ENCODE data around the gene LCN1.
"Not testable (repeated sequence)": the region's sequence is repeated elsewhere in the genome, so short reads cannot be mapped to it uniquely, and the experiment has no call there.

The LCN1 gene

DNA sequence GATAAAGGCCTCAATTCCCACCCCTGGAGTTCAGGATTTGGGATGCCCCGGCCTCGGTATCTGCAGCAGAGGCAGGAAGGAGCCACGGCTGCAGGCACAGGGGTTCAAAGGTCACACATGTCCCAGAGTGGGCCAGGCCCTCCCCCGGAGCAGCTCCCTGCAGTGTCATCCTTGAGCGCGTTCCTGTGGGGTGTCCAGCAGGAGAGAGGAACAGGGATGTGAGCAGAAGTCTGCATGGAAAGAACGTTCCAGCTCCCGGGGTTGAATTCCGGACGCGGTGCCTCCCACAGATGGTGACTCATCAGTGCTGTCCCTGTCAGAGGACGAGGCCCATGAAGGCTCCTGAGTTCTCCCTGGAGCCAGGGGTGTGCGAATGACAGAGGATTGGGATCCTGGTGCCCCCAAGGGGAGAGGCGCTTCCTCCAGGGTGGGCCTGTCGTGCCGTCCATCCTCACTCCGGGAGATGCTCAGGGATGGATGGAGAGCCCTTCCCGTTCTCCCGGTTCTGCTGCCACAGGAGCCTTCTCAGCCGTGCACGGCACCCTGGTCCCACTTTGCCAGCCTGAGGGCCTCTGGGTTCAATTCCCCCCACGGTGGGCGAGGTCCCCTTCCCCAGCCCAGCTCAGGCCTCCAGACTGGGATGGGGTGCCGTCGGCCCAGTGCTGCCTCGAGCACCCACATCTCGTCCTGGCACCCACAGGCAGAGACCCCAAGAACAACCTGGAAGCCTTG is 3.1 kb downstream of the LCN1 start:
- no peak for DNase-seq

DNA sequence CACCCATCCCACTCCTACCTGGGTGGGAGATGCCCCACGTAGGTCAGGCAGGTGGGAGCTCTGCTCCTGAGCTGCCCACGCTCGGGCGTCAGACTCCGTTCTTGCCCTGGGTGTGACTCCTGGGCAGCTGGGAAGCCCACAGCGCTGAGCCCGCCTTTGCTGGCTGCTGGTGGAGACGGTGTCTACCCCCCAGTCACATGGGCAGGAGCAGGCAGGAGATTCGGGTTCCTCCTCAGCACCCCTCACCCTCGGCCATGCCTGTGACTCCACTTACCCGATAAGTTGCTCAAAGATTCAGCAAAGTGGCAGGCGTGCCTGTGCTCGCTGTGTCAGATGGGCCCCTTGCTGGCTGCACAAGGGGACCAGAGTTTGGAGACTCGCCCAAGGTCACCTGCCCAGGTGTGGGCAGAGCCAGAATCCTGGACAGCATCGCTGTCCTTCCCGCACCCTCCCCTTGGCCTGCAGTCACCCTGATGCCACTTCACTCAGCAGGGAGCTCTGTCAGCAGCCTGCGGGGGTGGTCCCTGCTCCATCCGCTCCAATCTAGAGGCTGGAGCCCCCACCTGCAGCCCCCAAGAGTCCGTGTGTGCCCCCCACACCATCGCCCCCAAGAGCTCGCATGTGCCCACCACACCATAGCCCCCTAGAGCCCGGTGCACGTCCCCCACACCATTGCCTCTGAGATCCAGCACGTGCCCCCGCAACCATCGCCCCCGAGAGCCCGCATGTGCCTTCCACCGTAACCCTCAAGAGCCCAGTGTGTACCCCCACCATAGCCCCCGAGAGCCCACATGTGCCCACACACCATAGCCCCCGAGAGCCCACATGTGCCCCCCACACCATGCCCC is 4.2 kb downstream of the LCN1 start:
- DNase-seq, result no peak

GRCh38 chr9:135526089-135526729 is 5.0 kb downstream of the LCN1 start:
- no peak for DNase-seq

DNA sequence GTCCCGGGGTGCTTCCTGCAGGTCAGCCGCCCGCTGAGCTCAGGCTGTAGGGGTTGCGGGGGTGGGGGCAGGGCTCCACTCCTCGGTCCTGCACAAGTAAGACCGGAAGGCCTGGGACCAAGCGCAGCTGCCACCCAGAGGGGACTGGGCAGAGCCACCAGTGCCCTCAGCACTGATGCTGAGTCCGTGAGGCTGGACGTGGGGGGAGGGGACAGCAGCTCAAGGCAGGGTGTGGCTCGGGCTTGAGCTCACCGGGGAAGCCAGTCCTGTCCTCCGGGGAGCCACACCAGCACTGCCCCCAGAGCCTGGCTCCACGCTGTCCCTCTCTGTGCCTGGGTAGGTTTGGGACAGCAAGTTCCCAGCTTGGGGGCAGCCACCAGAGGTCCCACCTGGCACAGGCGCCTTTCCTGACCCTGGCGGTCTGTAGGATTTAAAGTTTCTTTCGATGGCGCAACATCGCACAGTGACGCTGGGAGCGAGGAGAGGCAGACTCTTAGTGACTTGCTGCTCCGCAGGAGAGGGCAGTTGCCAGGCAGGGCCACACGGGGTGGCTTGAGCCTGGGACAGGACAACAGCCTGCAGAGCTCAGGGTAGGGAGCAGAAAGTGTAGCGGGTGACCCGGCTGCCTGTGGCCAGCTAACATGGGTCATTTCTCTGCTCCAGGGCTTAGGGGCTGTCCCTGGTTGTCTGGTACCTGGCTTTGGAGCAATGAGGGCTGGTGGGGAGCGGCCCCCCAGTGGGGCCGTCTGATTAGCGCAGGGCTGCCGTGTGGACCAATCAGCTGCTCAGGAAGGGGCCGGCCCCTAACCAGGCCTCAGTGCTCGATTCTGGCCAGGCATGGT is 5.7 kb downstream of the LCN1 start:
- DNase-seq, result no peak

DNA sequence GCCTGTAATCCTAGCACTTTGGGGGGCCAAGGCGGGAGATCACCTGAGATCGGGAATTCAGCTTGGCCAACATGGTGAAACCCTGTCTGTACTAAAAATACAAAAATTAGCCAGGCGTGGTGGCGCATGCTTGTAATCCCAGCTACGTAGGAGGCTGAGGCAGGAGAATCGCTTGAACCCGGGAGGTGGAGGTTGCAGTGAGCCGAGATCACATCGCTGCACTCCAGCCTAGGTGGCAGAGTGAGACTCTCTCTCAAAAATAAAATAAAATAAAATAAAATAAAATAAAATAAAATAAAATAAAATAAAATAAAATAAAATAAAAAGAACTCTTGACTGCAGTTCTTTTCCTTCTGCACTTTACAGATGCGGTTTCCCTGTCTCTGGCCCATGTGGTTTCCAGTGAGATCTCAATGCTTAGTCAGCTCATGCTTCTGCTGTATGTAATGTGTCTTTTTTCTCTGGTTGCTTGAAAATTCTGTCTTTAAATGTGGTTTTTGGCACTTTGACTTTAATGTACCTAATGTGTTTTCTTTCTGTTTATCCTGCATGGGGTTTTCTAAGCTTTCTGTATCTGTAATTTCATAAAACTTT is 7.7 kb downstream of the LCN1 start:
- DNase-seq, result not testable (repeated sequence)

DNA sequence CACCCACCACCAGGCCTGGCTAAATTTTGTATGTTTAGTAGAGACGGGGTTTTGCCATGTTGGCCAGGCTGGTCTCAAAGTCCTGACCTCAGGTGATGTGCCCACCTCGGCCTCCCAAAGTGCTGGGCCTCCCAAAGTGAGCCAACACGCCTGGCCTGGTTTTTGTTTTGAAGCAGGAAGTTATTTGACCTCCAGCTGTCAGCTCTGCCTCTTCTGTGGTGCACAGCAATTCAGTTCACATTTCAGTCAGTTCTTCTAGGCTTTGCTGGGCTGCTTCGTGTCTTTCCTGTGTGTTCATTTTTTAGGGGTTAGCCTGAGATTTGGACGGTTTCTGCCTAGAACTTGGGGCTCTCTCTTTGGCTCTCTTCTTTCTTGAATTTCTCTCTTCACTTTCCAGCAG is 8.9 kb downstream of the LCN1 start:
- DNase-seq, result no peak

GRCh38 chr9:135531096-135531495 is 9.9 kb downstream of the LCN1 start:
- no peak for DNase-seq

DNA sequence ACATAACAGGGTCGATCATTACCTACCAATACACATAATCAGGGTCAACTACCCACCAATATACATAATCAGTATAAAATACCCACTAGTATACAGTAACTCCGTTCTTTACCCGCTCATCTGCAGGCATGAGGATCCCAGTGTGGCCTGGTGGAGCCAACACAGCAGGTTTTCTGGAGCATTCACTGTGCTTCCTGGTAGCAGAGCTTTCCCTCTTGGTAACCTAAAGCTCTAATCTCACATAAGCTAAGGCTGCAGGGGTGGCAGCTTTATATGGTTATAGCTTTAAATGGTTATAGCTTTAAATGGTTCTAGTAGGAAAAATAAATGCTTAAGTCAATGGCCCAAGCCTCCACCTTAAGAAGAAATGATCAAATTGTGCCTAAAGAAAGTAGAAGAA is 11.9 kb downstream of the LCN1 start:
- DNase-seq, result no peak

- DNase-seq, result no peak
These were observed 12.4 kb downstream of the LCN1 start for GRCh38 chr9:135533674-135534073.

DNA sequence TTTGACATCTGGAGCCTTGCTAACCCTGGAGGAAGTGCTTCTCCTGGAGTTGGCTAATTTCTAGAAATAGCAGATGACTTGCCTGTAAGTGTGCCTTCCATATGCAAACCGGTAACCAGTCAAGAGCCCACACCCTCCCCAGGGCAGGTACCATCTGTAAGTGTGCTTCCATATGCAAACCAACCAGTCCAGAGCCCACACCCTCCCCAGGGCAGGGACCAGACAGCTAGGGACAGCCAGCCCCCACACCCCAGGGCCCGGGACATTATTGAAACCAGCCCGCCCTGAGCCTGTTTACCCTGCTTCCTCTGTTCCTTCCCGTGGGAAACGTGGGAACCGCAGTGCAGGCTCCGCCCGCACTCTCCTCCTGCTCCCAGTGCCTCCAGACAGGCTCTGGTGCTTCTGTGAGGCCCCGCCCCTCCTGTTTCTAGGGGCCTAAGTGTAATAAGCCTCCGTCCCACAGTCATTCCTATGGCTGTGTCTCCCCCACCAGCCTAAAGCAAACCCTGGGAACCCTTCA is 13.0 kb downstream of the LCN1 start:
- not testable (repeated sequence) for DNase-seq

GRCh38 chr9:135534826-135535225 is 13.6 kb downstream of the LCN1 start:
- DNase-seq, result not testable (repeated sequence)

DNA sequence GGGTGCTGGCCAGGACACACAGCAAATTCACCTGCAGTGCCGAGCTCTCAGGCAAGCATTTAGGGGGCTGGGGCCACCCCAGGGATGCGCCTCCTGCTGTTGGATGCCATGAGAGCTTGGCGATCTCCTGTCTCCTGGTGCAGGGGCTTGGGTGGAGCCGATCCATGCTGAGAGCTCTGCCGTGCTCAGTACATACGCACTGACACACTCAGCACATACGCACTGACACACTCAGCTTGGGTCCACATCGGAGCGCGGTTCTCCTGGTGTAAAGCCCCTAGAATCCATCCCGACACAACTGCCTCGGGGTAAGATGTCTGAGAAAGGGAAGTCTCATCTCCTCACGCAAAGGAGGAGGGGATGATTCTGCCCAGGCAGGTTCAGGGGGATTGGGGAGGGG is 14.4 kb downstream of the LCN1 start:
- DNase-seq, result not testable (repeated sequence)

GRCh38 chr9:135536216-135536615 is 15.0 kb downstream of the LCN1 start:
- no peak for DNase-seq

DNA sequence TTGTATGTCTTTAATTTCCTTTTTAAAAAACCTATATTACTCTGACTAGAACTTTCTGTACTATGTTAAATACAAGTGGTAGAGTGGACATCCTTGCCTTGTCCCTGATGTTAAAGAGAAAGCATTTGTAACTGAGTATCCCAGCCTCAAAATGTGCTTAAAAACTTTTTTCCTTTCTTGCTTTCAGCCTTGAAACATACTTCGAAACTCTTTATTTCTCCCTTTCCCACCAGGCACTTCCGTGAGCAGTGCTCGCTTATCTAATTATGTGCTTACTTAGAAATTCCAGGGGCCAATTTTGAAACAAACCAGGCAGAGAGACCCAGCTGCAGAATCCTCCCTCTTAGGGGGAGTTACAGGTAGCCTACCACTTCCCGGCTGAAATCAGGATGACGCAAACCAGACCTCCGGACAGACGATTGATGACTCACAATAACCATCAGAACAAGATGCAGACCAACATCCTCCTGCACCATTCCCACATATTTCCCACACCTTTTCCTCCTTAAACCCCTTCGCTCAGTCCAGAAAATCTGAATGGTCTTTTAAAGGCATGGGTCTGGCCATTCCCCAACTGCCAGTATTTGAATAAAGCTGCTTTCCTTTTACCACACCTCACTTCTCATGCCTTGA is 22.1 kb downstream of the LCN1 start:
- DNase-seq, result not testable (repeated sequence)

DNA sequence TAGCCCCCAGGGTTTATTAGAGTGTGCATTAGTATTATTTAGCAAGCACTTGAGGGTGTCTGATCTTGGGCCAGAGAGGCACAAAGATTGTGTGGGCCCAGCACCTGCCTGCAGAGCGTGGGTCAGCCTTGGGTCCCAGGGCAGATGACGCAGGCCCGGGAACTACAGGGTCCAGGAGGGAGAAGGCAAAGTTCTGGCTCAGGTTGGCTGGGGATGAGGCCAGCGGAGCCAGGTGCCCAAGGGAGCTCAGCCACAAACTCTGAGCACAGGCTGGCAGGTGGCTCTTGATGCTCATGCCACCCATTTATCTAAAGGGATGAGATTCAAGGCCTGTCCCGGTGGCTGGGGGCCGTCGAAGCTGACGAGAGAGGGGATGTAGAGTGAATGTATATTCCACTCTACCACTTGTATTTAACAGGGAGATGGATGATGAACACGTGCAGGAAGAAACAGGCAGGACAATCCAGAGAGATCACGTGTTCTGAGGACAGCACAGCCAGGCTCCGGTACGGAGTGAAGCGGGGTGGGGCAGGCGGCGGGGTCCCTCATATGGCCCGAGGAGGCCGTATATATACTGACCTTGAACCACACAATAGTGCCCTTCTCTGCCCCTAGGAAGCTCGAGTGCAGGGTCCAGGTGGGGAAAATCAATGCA is 23.9 kb downstream of the LCN1 start:
- no peak for DNase-seq

- DNase-seq, result not testable (repeated sequence)
These were observed 24.5 kb downstream of the LCN1 start, which contains the start of gene OBP2A for GRCh38 chr9:135545646-135546176. Gene OBP2A (plus strand): TSS chr9:135546126. CDS start chr9:135546181, 55 bp downstream.

GRCh38 chr9:135546792-135547617 is 25.8 kb downstream of the LCN1 start:
- not testable (repeated sequence) for DNase-seq

DNA sequence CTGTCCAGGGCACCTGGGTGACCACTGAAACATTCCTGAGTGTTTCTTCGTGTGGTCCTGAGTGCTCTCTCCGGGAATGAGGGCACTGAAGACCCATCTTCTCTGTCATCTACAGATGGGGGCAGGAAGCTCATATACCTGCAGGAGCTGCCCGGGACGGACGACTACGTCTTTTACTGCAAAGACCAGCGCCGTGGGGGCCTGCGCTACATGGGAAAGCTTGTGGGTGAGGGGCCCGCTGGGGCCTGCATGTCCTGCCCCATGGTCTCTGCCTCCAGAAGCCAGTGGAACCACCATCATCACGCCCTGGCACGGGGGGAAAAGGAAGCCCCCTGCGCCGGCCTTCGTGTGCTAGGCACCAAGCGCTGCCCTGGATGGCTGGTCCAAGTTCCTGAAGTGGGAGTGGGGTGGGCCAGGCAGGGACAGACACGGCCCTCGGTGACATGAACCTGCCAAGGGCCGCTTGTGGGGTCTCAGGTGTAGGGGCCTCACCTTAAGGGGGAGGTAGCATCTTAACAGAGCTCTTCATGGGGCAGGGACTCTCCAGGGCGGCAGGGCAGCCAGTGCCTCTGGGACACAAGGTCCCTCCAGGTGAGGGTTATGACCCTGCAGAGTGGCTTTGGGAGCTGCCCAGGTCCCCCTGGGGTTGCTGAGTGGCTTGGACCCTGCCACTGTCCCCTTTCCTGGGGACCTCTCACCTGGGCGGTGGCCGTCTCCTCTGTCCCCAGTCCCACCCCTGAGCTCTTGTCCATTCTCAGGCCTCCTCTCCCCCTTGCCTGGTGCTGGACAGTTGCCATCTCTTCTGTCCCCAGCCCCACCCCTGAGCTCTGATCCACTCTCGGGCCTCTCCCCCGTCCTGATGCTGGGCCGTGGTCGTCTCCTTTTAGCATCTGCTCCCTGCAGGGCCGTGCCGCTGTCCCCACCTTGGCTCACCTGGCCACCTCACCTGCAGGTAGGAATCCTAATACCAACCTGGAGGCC is 26.8 kb downstream of the LCN1 start:
- no peak for DNase-seq
